Measurements from ENCODE around the gene FAM149B1.
"Not testable (repeated sequence)": the region's sequence is repeated elsewhere in the genome, so short reads cannot be mapped to it uniquely, and the experiment has no call there.

Gene FAM149B1

DNA sequence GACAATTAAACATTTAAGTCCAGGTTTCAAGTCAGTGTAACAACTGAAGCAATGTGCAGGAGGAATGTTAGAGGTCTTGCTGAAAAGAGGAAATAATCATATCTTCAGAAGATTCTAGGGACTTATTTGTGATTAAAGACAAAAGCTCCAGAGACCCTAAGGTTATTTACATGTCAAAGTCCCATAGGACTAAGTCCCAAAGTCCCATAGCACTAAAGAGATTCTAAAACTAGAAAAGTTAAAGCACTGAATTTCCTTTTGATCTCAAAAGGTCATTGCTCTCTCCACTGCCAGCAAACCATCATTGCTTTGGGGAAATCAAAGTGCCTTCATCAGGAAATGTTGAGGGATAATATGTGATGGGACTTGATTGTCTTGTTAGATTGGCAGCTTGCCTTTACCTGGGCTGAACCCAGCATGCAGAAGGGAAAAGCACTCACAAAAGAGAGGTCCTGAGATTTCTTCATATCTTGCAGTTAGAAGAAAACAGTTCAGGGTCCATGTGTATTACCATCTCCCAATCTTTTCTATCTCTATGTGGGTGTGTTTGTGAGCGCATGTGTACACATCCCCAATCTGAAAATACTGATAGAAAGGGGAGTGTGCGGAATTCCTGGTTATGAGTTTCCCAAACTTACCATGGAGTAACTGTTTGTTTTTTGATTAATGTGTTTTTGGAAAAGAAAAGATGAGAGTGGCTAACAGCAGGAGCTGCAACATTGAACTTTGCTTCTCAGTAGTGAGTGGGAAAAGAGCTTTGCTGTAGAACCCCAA, 35.8 kb upstream of the FAM149B1 start:
- TF ChIP-seq MAX (IDR thresholded peaks at IDR 0.05; ENCODE audit: low read depth, low read length) (no peak), MYC (IDR thresholded peaks at IDR 0.05; ENCODE audit: low read depth, low read length) (no peak)
- TF ChIP-seq, protein P1, sequence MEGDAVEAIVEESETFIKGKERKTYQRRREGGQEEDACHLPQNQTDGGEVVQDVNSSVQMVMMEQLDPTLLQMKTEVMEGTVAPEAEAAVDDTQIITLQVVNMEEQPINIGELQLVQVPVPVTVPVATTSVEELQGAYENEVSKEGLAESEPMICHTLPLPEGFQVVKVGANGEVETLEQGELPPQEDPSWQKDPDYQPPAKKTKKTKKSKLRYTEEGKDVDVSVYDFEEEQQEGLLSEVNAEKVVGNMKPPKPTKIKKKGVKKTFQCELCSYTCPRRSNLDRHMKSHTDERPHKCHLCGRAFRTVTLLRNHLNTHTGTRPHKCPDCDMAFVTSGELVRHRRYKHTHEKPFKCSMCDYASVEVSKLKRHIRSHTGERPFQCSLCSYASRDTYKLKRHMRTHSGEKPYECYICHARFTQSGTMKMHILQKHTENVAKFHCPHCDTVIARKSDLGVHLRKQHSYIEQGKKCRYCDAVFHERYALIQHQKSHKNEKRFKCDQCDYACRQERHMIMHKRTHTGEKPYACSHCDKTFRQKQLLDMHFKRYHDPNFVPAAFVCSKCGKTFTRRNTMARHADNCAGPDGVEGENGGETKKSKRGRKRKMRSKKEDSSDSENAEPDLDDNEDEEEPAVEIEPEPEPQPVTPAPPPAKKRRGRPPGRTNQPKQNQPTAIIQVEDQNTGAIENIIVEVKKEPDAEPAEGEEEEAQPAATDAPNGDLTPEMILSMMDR (IDR thresholded peaks at IDR 0.05; ENCODE audit: low read depth, low read length) = no peak
- H3K4me3 ChIP-seq (ENCODE audit: low read depth, low read length) = no peak overlapping the region
- DNase-seq (ENCODE audit: low read depth) = no peak

DNA sequence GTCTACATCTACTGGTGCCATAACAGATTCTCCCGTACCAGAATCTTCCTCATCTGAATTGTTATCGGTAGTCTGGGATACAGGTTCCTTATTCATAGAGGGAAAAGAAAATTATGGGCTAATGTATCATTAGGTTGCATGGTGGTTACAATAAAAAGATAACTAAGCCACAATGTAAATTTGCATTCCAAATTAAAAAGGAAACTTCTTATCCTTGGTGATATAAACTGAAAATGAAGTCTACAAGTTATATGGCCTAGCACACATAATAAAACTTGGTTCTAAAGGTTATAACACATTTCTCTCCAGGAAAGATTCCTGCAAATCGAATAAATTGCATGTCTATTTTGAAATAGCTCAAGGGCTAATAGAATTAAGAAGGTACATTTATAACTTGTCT, 33.2 kb upstream of the FAM149B1 start:
- no peak overlapping the region for H3K4me3 ChIP-seq (ENCODE audit: low read depth, low read length)
- TF ChIP-seq, protein P1 (IDR thresholded peaks at IDR 0.05; ENCODE audit: low read depth, low read length) = no peak
- TF ChIP-seq MYC (IDR thresholded peaks at IDR 0.05; ENCODE audit: low read depth, low read length) (no peak), MAX (IDR thresholded peaks at IDR 0.05; ENCODE audit: low read depth, low read length) (no peak), POLR2A (IDR thresholded peaks at IDR 0.05; ENCODE audit: extremely low read depth, insufficient read length) (no peak)
- no peak for DNase-seq (ENCODE audit: low read depth)

DNA sequence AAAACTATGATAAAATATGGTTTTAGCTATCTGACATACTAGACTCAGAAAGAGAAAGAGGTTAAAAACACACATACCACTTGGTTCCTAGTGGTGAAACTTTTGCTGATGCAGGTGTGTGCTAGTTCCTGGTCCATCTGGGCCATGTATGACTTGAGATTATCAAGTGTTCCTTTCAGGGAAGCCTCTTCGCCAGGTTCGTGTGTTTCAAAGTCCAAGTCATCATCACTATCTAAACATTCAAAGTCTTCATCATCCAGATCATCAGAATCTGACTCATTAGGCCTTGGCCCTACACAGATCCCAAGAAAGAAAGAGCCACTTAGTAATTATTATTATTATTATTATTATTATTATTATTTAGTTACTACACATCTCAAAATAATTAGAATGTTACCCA, 31.3 kb upstream of the FAM149B1 start:
- no peak for TF ChIP-seq MYC (IDR thresholded peaks at IDR 0.05; ENCODE audit: low read depth, low read length)
- TF ChIP-seq MAX (IDR thresholded peaks at IDR 0.05; ENCODE audit: low read depth, low read length) = no peak
- TF ChIP-seq POLR2A (IDR thresholded peaks at IDR 0.05; ENCODE audit: extremely low read depth, insufficient read length) = no peak
- TF ChIP-seq, protein P1 (IDR thresholded peaks at IDR 0.05; ENCODE audit: low read depth, low read length) = no peak

DNA sequence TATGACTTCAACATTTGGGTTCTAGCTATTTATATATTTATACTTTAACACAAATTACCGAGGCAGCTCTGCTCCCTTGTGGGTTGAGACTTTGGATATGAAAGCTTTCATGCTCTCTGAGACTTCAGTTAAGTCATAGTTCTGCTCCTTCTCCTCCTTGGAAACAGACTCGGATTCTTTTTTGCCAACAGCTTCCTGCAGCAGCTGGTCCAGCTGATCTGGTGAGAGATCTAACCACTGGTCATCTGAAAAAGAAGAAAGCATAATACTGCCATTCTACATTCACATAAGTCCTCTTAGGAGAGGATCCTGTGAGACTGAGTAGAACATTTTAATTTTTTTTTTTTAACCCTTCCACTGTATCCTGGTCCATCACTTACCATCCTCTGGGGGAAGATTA, 28.7 kb upstream of the FAM149B1 start:
- no peak for DNase-seq (ENCODE audit: low read depth)

More for the DNA sequence above, 31.3 kb upstream of the FAM149B1 start:
- DNase-seq (ENCODE audit: low read depth) = no peak
- H3K4me3 ChIP-seq (ENCODE audit: low read depth, low read length) = no peak overlapping the region

GRCh38 chr10:73141603-73142002, 26.3 kb upstream of the FAM149B1 start:
- TF ChIP-seq MAX (IDR thresholded peaks at IDR 0.05; ENCODE audit: low read depth, low read length) (no peak), POLR2A (IDR thresholded peaks at IDR 0.05; ENCODE audit: extremely low read depth, insufficient read length) (no peak), MYC (IDR thresholded peaks at IDR 0.05; ENCODE audit: low read depth, low read length) (no peak)
- TF ChIP-seq, protein P1 (IDR thresholded peaks at IDR 0.05; ENCODE audit: low read depth, low read length) = no peak
- no peak overlapping the region for H3K4me3 ChIP-seq (ENCODE audit: low read depth, low read length)
- DNase-seq (ENCODE audit: low read depth) = no peak

More for the DNA sequence above, 28.7 kb upstream of the FAM149B1 start:
- no peak overlapping the region for H3K4me3 ChIP-seq (ENCODE audit: low read depth, low read length)
- TF ChIP-seq, protein P1 (IDR thresholded peaks at IDR 0.05; ENCODE audit: low read depth, low read length) = no peak
- no peak for TF ChIP-seq POLR2A (IDR thresholded peaks at IDR 0.05; ENCODE audit: extremely low read depth, insufficient read length)
- no peak for TF ChIP-seq MYC (IDR thresholded peaks at IDR 0.05; ENCODE audit: low read depth, low read length)
- TF ChIP-seq MAX (IDR thresholded peaks at IDR 0.05; ENCODE audit: low read depth, low read length) = no peak

DNA sequence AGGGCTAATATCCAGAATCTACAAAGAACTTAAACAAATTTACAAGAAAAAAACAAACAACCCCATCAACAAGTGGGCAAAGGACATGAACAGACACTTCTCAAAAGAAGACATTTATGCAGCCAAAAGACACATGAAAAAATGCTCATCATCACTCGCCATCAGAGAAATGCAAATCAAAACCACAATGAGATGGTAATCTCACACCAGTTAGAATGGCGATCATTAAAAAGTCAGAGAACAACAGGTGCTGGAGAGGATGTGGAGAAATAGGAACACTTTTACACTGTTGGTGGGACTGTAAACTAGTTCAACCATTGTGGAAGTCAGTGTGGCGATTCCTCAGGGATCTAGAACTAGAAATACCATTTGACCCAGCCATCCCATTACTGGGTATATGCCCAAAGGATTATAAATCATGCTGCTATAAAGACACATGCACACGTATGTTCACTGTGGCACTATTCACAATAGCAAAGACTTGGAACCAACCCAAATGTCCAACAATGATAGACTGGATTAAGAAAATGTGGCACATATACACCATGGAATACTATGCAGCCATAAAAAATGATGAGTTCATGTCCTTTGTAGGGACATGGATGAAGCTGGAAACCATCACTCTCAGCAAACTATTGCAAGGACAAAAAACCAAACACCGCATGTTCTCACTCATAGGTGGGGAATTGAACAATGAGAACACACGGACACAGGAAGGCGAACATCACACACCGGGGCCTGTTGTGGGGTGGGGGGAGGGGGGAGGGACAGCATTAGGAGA, 17.1 kb upstream of the FAM149B1 start:
- H3K4me3 ChIP-seq (ENCODE audit: low read depth, low read length); DNase-seq (ENCODE audit: low read depth): not testable (repeated sequence)

All from NB4 (cell line).